ENCODE measurements around the gene CDC37L1. TPM values are rescaled to one million over a fixed set of nuclear protein-coding genes. Genes with fewer than 3 reads are reported as not detected.
"Not testable (repeated sequence)": the region's sequence is repeated elsewhere in the genome, so short reads cannot be mapped to it uniquely, and the experiment has no call there.

The CDC37L1 gene
- total RNA-seq, 1 donor from 2014 or later, result 17.4 TPM

- no peak for DNase-seq
Measured at GRCh38 chr9:4716163-4716562, 36.8 kb downstream of the CDC37L1 start.

GRCh38 chr9:4717815-4718214, 38.4 kb downstream of the CDC37L1 start:
- DNase-seq, result no peak

- no peak for DNase-seq
Measured at GRCh38 chr9:4718911-4719310, 39.5 kb downstream of the CDC37L1 start.

GRCh38 chr9:4721736-4722135, 42.4 kb downstream of the CDC37L1 start:
- DNase-seq, result no peak

- DNase-seq, result no peak
Measured at GRCh38 chr9:4725706-4726442, 46.5 kb downstream of the CDC37L1 start.

GRCh38 chr9:4727593-4727992, 48.2 kb downstream of the CDC37L1 start:
- no peak for DNase-seq

GRCh38 chr9:4732890-4733289, 53.5 kb downstream of the CDC37L1 start:
- no peak for DNase-seq

GRCh38 chr9:4734150-4734549, 54.8 kb downstream of the CDC37L1 start:
- no peak for DNase-seq

GRCh38 chr9:4738866-4739586, 59.7 kb downstream of the CDC37L1 start:
- DNase-seq, result no peak

- no peak for DNase-seq
Measured at GRCh38 chr9:4739587-4740387, 60.4 kb downstream of the CDC37L1 start.

GRCh38 chr9:4740388-4740637, 60.9 kb downstream of the CDC37L1 start:
- no peak for DNase-seq

- DNase-seq, result peak; percentile 71
Measured at GRCh38 chr9:4740638-4741364, 61.4 kb downstream of the CDC37L1 start, which contains the start of gene AK3. AK3 (minus strand) TSS chr9:4741202; CDS start chr9:4741087, 115 bp downstream.

- no peak for DNase-seq
Measured at GRCh38 chr9:4741365-4742089, 62.2 kb downstream of the CDC37L1 start.

GRCh38 chr9:4742246-4742645, 62.9 kb downstream of the CDC37L1 start:
- no peak for DNase-seq

GRCh38 chr9:4743131-4743875, 63.9 kb downstream of the CDC37L1 start:
- DNase-seq, result no peak

- DNase-seq, result no peak
Measured at GRCh38 chr9:4746278-4747030, 67.1 kb downstream of the CDC37L1 start.

- DNase-seq, result no peak
Measured at GRCh38 chr9:4748612-4749011, 69.2 kb downstream of the CDC37L1 start.

GRCh38 chr9:4750023-4750673, 70.8 kb downstream of the CDC37L1 start:
- no peak for DNase-seq

- DNase-seq, result not testable (repeated sequence)
Measured at GRCh38 chr9:4754530-4754929, 75.2 kb downstream of the CDC37L1 start.

Measured in skin of body (tissue), 2 donors.